ENCODE measurements around the gene OR11G2.
"Not testable (repeated sequence)": the region's sequence is repeated elsewhere in the genome, so short reads cannot be mapped to it uniquely, and the experiment has no call there.

The OR11G2 gene

GRCh38 chr14:20198991-20199390 is 8.3 kb downstream of the OR11G2 start:
- no peaks in the 10 kb centered on the region for H3K36me3 ChIP-seq (ENCODE audit: control insufficient read depth, low read length)
- no peaks in the 10 kb centered on the region for H3K4me1 ChIP-seq (ENCODE audit: control insufficient read depth, low read length)
- no peaks in the 10 kb centered on the region for H3K79me2 ChIP-seq (ENCODE audit: control insufficient read depth, low read length)
- H4K20me1 ChIP-seq (ENCODE audit: control insufficient read depth, insufficient read depth, low read depth, low read length): no peaks in the 10 kb centered on the region
- no peak overlapping the region for H3K27ac ChIP-seq (ENCODE audit: low read depth, low read length)
- no peaks in the 10 kb centered on the region for H3K27me3 ChIP-seq (ENCODE audit: control insufficient read depth, low read length)
- H3K9me3 ChIP-seq (ENCODE audit: control insufficient read depth, insufficient read depth, low read length): no peaks in the 10 kb centered on the region
- no peak overlapping the region for H3K4me2 ChIP-seq (ENCODE audit: low read length)
- no peaks in the 10 kb centered on the region for H3F3A ChIP-seq (ENCODE audit: control insufficient read depth, insufficient read depth)
- no peaks in the 10 kb centered on the region for H3K9me2 ChIP-seq (replicated peaks; ENCODE audit: control insufficient read depth, low read length)
- TF ChIP-seq CTCF (IDR thresholded peaks at IDR 0.05; ENCODE audit: low read depth, low read length, poor library complexity, severe bottlenecking): no peak
- TF ChIP-seq EZH2phosphoT487 (IDR thresholded peaks at IDR 0.05; ENCODE audit: borderline replicate concordance, low read length): no peak
- H3K4me3 ChIP-seq (ENCODE audit: low read length): no peak overlapping the region

- Histone ChIP-seq H3K9me3 (ENCODE audit: control insufficient read depth, insufficient read depth, low read length) (no peaks in the 10 kb centered on the region), H3K4me3 (ENCODE audit: low read length) (no peak overlapping the region), H3K4me1 (ENCODE audit: control insufficient read depth, low read length) (no peaks in the 10 kb centered on the region), H3K27ac (ENCODE audit: low read depth, low read length) (no peak overlapping the region), H3K9me2 (replicated peaks; ENCODE audit: control insufficient read depth, low read length) (no peaks in the 10 kb centered on the region), H3K36me3 (ENCODE audit: control insufficient read depth, low read length) (no peaks in the 10 kb centered on the region), H3K27me3 (ENCODE audit: control insufficient read depth, low read length) (no peaks in the 10 kb centered on the region), H3K4me2 (ENCODE audit: low read length) (no peak overlapping the region), H3F3A (ENCODE audit: control insufficient read depth, insufficient read depth) (no peaks in the 10 kb centered on the region), H4K20me1 (ENCODE audit: control insufficient read depth, insufficient read depth, low read depth, low read length) (no peaks in the 10 kb centered on the region), H3K79me2 (ENCODE audit: control insufficient read depth, low read length) (no peaks in the 10 kb centered on the region)
- TF ChIP-seq CTCF (IDR thresholded peaks at IDR 0.05; ENCODE audit: low read depth, low read length, poor library complexity, severe bottlenecking): no peak
- no peak for TF ChIP-seq EZH2phosphoT487 (IDR thresholded peaks at IDR 0.05; ENCODE audit: borderline replicate concordance, low read length)
Observed at GRCh38 chr14:20204721-20205120, 14.0 kb downstream of the OR11G2 start.

- Histone ChIP-seq H3K9me3 (ENCODE audit: control insufficient read depth, insufficient read depth, low read length) (no peaks in the 10 kb centered on the region), H3K79me2 (ENCODE audit: control insufficient read depth, low read length) (no peaks in the 10 kb centered on the region), H3K4me1 (ENCODE audit: control insufficient read depth, low read length) (no peaks in the 10 kb centered on the region), H3K4me2 (ENCODE audit: low read length) (no peak overlapping the region), H3K36me3 (ENCODE audit: control insufficient read depth, low read length) (no peaks in the 10 kb centered on the region), H3F3A (ENCODE audit: control insufficient read depth, insufficient read depth) (no peaks in the 10 kb centered on the region), H3K27ac (ENCODE audit: low read depth, low read length) (no peak overlapping the region), H3K9me2 (replicated peaks; ENCODE audit: control insufficient read depth, low read length) (no peaks in the 10 kb centered on the region), H3K4me3 (ENCODE audit: low read length) (no peak overlapping the region), H4K20me1 (ENCODE audit: control insufficient read depth, insufficient read depth, low read depth, low read length) (no peaks in the 10 kb centered on the region), H3K27me3 (ENCODE audit: control insufficient read depth, low read length) (no peaks in the 10 kb centered on the region)
- no peak for TF ChIP-seq CTCF (IDR thresholded peaks at IDR 0.05; ENCODE audit: low read depth, low read length, poor library complexity, severe bottlenecking)
- no peak for TF ChIP-seq EZH2phosphoT487 (IDR thresholded peaks at IDR 0.05; ENCODE audit: borderline replicate concordance, low read length)
Observed at GRCh38 chr14:20209595-20209994, 18.9 kb downstream of the OR11G2 start.

DNA sequence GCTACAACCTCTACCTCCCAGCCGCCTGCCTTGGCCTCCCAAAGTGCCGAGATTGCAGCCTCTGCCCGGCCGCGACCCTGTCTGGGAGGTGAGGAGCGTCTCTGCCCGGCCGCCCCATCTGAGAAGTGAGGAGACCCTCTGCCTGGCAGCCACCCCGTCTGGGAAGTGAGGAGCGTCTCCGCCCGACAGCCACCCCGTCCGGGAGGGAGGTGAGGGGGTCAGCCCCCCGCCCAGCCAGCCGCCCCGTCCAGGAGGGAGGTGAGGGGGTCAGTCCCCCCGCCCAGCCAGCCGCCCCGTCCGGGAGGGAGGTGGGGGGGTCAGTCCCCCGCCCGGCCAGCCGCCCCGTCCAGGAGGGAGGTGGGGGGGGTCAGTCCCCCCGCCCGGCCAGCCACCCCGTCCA is 21.7 kb downstream of the OR11G2 start:
- H3F3A ChIP-seq (ENCODE audit: control insufficient read depth, insufficient read depth); H4K20me1 ChIP-seq (ENCODE audit: control insufficient read depth, insufficient read depth, low read depth, low read length); H3K9me3 ChIP-seq (ENCODE audit: control insufficient read depth, insufficient read depth, low read length); H3K4me1 ChIP-seq (ENCODE audit: control insufficient read depth, low read length); H3K4me3 ChIP-seq (ENCODE audit: low read length); H3K79me2 ChIP-seq (ENCODE audit: control insufficient read depth, low read length); H3K27me3 ChIP-seq (ENCODE audit: control insufficient read depth, low read length); H3K36me3 ChIP-seq (ENCODE audit: control insufficient read depth, low read length); H3K4me2 ChIP-seq (ENCODE audit: low read length); H3K9me2 ChIP-seq (replicated peaks; ENCODE audit: control insufficient read depth, low read length); H3K27ac ChIP-seq (ENCODE audit: low read depth, low read length): not testable (repeated sequence)
